Hematopoietic multipotent progenitor cell treated with erythropoietin and hydrocortisone succinate and interleukin-3 and kit ligand, for 17 days (in vitro differentiated cells): Measurements from ENCODE around the gene CD247.

ENCODE experiments used
- DNase-seq: peaks from one replicate; pipeline ENCODE4 v3.0.0-alpha.2; 2015; ENCODE audit warnings: low spot score

Gene CD247

GRCh38 chr1:167512046-167512654 is 6.2 kb downstream of the CD247 start:
- no peak for DNase-seq

GRCh38 chr1:167511374-167511986 is 6.8 kb downstream of the CD247 start:
- no peak for DNase-seq

- DNase-seq = no peak
Observed at GRCh38 chr1:167510881-167511280, 7.4 kb downstream of the CD247 start.

GRCh38 chr1:167510244-167510643 is 8.1 kb downstream of the CD247 start:
- DNase-seq = no peak

GRCh38 chr1:167509587-167509986 is 8.7 kb downstream of the CD247 start:
- no peak for DNase-seq

- no peak for DNase-seq
Observed at GRCh38 chr1:167507719-167508118, 10.6 kb downstream of the CD247 start.

- no peak for DNase-seq
Observed at GRCh38 chr1:167504467-167504827, 13.9 kb downstream of the CD247 start.

GRCh38 chr1:167503626-167504466 is 14.5 kb downstream of the CD247 start:
- no peak for DNase-seq

GRCh38 chr1:167502719-167503462 is 15.4 kb downstream of the CD247 start:
- no peak for DNase-seq

GRCh38 chr1:167502192-167502551 is 16.2 kb downstream of the CD247 start:
- DNase-seq = no peak

- DNase-seq = no peak
Observed at GRCh38 chr1:167501515-167502191, 16.7 kb downstream of the CD247 start.

GRCh38 chr1:167500283-167500860 is 18.0 kb downstream of the CD247 start:
- no peak for DNase-seq

- no peak for DNase-seq
Observed at GRCh38 chr1:167499664-167500101, 18.6 kb downstream of the CD247 start.

GRCh38 chr1:167499106-167499505 is 19.2 kb downstream of the CD247 start:
- DNase-seq = no peak

- no peak for DNase-seq
Observed at GRCh38 chr1:167496797-167497619, 21.3 kb downstream of the CD247 start.

- DNase-seq = no peak
Observed at GRCh38 chr1:167493372-167493771, 25.0 kb downstream of the CD247 start.

GRCh38 chr1:167492481-167492910 is 25.8 kb downstream of the CD247 start:
- DNase-seq = no peak

GRCh38 chr1:167491586-167492461 is 26.5 kb downstream of the CD247 start:
- no peak for DNase-seq

GRCh38 chr1:167490765-167491164 is 27.6 kb downstream of the CD247 start:
- no peak for DNase-seq
